ENCODE data around the gene RUSF1.
"Not testable (repeated sequence)": the region's sequence is repeated elsewhere in the genome, so short reads cannot be mapped to it uniquely, and the experiment has no call there.

Gene RUSF1

DNA sequence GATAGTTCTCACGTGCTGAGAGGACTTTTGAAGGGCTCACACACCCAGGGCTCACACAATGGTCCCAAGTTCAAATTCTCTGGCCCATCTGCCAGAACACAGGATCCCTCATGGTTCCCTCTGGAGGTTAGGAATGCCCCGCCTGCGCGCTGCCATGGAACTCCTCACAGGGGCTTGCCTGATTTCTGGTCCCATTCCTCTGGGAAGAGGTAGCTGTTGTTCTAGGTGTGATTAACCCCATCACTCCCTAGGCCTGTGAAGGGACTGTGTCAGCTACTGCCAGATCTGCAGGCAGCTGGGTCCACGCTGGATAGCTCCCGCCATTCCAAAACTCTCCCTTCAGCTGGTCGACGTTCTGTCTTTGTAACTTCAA lies 51.2 kb downstream of the RUSF1 start:
- in situ Hi-C loops (cut with MboI; ENCODE audit: low sequenced_read_pairs): loop anchor here (25.0 kb wide), 2 partner anchors 405 to 470 kb away; partner anchors contain the start of genes HSD3B7 and ZNF267

- in situ Hi-C loops (cut with MboI; ENCODE audit: low sequenced_read_pairs): loop anchor here (25.0 kb wide), 2 partner anchors 407 to 468 kb away; partner anchors contain the start of genes HSD3B7 and ZNF267
Observed at GRCh38 chr16:31455601-31456314, 52.4 kb downstream of the RUSF1 start.

DNA sequence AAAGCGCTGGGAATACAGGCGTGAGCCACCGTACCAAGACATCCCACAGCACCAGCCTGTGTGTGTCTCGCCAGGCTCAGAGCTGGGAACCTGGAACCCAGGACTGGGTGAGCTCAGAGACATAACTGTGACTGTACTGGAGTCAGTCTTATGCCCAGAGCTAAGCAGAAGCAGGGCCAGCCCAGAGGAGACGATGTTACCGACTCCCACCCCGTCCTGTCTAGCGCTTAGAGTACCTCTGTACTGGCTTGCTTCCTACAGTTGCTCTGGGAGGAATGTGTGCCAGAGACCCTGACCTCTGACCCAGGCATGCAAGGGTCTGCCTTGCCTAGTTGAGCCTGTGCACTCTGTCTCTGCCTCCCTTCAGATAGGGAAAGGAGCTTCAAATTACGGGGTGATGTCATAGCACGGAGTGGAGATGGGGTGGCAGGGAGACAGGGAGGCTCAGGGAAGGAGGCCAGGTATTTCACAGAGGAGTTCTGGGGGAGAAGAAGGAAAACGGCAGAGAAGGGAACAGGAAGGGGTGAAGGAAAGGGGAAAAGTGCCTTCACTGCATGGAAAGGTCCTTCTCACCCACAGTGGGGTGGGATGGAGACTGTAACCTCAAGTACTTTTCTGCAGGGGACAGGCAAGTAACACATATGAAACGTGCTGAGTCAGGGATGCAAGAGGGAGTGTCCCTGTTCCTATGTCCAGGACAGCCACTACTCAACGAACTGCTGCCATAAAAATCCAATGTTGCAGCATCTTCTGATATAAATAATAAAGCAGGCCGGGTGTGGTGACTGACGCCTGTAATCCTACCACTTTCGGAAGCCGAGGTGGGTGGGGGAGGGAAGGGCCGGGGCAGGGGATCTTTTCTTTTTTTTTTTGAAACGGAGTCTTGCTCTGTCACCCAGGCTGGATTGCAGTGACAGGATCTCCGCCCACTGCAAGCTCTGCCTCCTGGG lies 54.7 kb downstream of the RUSF1 start:
- in situ Hi-C loops (cut with MboI; ENCODE audit: low sequenced_read_pairs): loop anchor here (25.0 kb wide), 2 partner anchors 409 to 466 kb away; partner anchors contain the start of genes HSD3B7 and ZNF267

DNA sequence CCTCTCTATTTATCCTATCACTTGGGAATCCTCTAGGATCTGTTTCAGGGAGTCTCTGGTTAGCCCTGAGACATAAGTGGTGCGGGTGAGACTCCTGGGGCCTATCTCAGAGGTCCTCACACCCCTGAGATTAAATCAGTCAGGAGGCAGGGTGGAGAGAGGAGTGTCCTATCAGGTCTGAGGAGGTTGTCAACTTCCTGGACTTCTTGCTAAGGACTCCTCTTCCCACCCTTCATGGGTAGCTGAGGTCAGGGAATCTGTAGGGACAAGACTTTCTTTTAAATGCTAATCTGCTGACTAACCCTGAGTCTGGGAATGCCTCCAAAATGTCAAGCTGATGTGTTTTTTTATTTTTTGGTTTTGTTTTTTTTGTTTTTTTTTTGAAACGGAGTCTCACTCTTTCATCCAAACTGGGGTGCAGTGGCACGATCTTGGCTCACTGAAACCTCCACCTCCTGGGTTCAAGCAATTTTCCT lies 55.5 kb downstream of the RUSF1 start:
- in situ Hi-C loops (cut with MboI; ENCODE audit: low sequenced_read_pairs): loop anchor here (25.0 kb wide), 2 partner anchors 410 to 465 kb away; partner anchors contain the start of genes HSD3B7 and ZNF267

GRCh38 chr16:31451681-31452351 lies 56.4 kb downstream of the RUSF1 start:
- in situ Hi-C loops (cut with MboI; ENCODE audit: low sequenced_read_pairs): loop anchor here (25.0 kb wide), 2 partner anchors 410 to 465 kb away; partner anchors contain the start of genes HSD3B7 and ZNF267

GRCh38 chr16:31451201-31451600 lies 57.0 kb downstream of the RUSF1 start:
- in situ Hi-C loops (cut with MboI; ENCODE audit: low sequenced_read_pairs): loop anchor here (25.0 kb wide), 2 partner anchors 411 to 464 kb away; partner anchors contain the start of genes HSD3B7 and ZNF267

DNA sequence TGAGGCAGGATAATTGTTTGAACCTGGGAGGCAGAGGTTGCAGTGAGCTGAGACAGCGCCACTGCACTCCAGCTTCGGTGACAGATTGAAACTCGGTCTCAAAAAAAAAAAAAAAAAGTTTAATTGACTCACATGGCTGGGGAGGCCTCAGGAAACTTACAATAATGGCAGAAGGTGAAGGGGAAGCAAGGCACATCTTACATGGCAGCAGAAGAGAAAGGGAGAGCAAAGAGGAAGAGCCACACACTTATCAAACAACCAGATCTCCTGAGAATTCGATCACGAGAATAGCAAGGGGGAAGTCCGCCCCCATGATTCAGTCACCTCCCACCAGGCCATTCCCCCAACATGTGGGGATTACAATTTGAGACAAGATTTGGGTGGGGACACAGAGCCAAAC lies 62.3 kb downstream of the RUSF1 start:
- in situ Hi-C loops (cut with MboI; ENCODE audit: low sequenced_read_pairs): not testable (repeated sequence)

DNA sequence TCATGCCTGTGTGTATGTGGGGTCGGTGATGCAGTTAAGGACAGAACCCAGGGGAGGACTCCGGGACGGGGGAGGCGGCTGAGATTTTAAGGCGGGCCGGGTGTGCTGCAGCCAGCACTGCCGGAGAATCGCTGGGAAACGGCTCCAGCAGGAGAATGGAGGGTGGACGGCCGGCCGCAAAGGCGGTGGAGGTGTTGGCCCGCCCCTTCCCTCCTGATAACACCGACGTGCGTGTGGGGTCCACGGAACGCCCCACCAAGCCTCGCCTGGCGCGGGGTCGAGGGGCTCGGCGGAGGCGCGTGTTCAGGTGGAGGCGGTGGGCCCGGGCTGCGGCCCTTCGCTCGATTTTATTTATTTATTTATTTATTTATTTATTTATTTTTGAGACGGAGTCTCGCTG lies 66.2 kb downstream of the RUSF1 start:
- in situ Hi-C loops (cut with MboI; ENCODE audit: low sequenced_read_pairs): no loop called here

- in situ Hi-C loops (cut with MboI; ENCODE audit: low sequenced_read_pairs): no loop called here
Observed at GRCh38 chr16:31440516-31441184, 67.5 kb downstream of the RUSF1 start.

DNA sequence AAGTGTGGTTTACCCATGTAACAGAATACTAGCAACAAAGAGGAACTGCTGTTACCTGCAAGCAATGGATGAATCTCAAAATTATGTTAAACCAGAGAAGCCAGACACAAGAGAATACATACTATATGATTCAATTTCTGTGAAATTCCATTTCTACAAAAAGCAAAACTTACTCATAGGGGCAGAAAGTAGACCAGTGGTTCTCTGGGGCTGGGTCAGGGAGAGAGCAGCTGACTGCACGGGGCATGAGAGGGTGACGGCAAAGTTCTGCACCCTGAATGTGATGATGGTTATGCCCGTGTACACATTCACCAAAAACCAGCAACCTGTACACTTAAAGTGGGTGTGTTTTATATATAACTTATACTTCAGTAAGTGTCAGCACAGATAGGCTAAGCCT lies 68.7 kb downstream of the RUSF1 start:
- in situ Hi-C loops (cut with MboI; ENCODE audit: low sequenced_read_pairs): no loop called here
